Measurements from ENCODE around the gene ZSCAN10.
"Not testable (repeated sequence)": the region's sequence is repeated elsewhere in the genome, so short reads cannot be mapped to it uniquely, and the experiment has no call there.

The ZSCAN10 gene

GRCh38 chr16:3098459-3099394, at the start of gene ZSCAN10:
Gene ZSCAN10 (minus strand): TSS chr16:3099294. CDS start chr16:3092937, 6,357 bp downstream.
- FAIRE-seq, result no peak

GRCh38 chr16:3148256-3149192, 49.4 kb upstream of the ZSCAN10 start:
- FAIRE-seq, result no peak

- no peak for FAIRE-seq
Observed at GRCh38 chr16:3147757-3148104, 48.6 kb upstream of the ZSCAN10 start.

- no peak for FAIRE-seq
Observed at GRCh38 chr16:3147046-3147756, 48.1 kb upstream of the ZSCAN10 start.

GRCh38 chr16:3145660-3146059, 46.6 kb upstream of the ZSCAN10 start:
- FAIRE-seq, result no peak

- no peak for FAIRE-seq
Observed at GRCh38 chr16:3145151-3145550, 46.1 kb upstream of the ZSCAN10 start.

- FAIRE-seq, result no peak
Observed at GRCh38 chr16:3144321-3144983, 45.4 kb upstream of the ZSCAN10 start.

GRCh38 chr16:3143598-3144320, 44.7 kb upstream of the ZSCAN10 start:
- no peak for FAIRE-seq

- no peak for FAIRE-seq
Observed at GRCh38 chr16:3143189-3143588, 44.1 kb upstream of the ZSCAN10 start.

GRCh38 chr16:3142770-3143169, 43.7 kb upstream of the ZSCAN10 start:
- FAIRE-seq, result no peak

GRCh38 chr16:3142327-3142726, 43.2 kb upstream of the ZSCAN10 start:
- no peak for FAIRE-seq

- FAIRE-seq, result no peak
Observed at GRCh38 chr16:3141781-3142311, 42.8 kb upstream of the ZSCAN10 start.

GRCh38 chr16:3140603-3141427, 41.7 kb upstream of the ZSCAN10 start:
- FAIRE-seq, result no peak

- not testable (repeated sequence) for FAIRE-seq
Observed at GRCh38 chr16:3139561-3139960, 40.5 kb upstream of the ZSCAN10 start.

GRCh38 chr16:3138823-3139426, 39.8 kb upstream of the ZSCAN10 start:
- no peak for FAIRE-seq

- FAIRE-seq, result no peak
Observed at GRCh38 chr16:3138342-3138741, 39.2 kb upstream of the ZSCAN10 start.

GRCh38 chr16:3137267-3137666, 38.2 kb upstream of the ZSCAN10 start:
- no peak for FAIRE-seq

GRCh38 chr16:3135126-3135715, 36.1 kb upstream of the ZSCAN10 start:
- FAIRE-seq, result no peak

GRCh38 chr16:3134338-3135125, 35.4 kb upstream of the ZSCAN10 start, which contains the start of gene ZNF213:
Gene ZNF213 (plus strand): TSS chr16:3135029. CDS start chr16:3137281, 2,252 bp downstream.
- peak; percentile 92 for FAIRE-seq

All from A204.1 (cell line).